ENCODE results near the gene CCDC57. TPM values are rescaled to one million over a fixed set of nuclear protein-coding genes. Genes with fewer than 3 reads are reported as not detected.

The CCDC57 gene
- total RNA-seq, 2 experiments from 2014 or later, result 129 to 135 TPM

DNA sequence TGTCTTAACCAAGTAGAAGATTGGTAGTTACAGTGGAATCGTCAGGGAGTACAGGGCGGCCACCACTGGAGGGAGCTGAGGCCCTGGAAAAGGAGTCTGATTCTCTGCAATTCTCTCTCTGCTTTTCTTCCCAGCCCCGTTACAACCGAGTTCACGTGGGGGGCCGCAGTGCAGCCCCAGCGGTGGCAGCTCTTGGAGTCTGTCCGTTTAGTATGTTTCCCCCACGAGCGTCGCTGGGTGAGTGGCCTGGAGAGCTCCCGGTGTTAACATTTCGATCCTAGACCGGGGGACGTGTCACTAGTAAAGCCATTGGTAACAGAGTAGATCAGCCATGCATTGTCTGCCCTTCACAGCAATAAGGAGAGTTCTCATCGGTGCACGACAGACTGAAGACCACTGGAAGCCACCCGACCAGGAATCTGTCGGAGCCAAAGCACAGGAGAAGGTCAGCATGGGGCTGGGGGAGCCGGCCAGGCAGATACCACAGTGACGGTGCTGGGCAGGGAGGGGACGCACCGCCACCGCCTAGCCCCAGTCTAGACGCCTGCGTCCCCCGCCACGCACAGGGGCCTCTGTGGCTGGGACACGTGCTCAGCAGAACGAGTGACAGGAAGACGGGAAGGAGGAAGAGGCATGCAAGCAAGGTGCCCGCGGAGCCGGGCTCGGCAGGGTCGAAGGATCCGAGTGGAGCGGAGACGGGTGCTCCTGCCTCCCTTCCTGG is 31.9 kb upstream of the CCDC57 start:
- peak in 3 of 14 experiments; percentile 41 to 54 (median 51) for DNase-seq
- ChIA-PET POLR2A (no interaction called here), CTCF (interaction anchor here (0.8 to 1.2 kb wide), 3 partner anchors 25 to 76 kb away, joined by 3 to 4 read pairs (median 3); no protein-coding TSS in a partner anchor)
- Histone ChIP-seq H3K4me3 (ENCODE audit: low read length) (no peak overlapping the region), H3K4me1 (ENCODE audit: insufficient read depth, low read length) (peaks cover 60% of the 10 kb centered on the region), H3K27ac (ENCODE audit: low read depth in 1 of 2, low read length in 2 of 2) (no peak overlapping the region), H3K36me3 (ENCODE audit: insufficient read depth, low read length) (peaks cover 77% of the 10 kb centered on the region), H3K9me3 (ENCODE audit: control insufficient read depth in 1 of 2, insufficient read depth in 1 of 2, low read length in 2 of 2) (no peaks in the 10 kb centered on the region), H3K27me3 (ENCODE audit: control insufficient read depth in 1 of 2, insufficient read depth in 2 of 2, low read length in 2 of 2) (no peaks in the 10 kb centered on the region)
- no peak for ATAC-seq (ENCODE audit: poor library complexity)
- Mint-ChIP-seq H3K9me3 (no peaks in the 10 kb centered on the region), H3K36me3 (ENCODE audit: low read depth) (peaks cover 76% of the 10 kb centered on the region), H3K27ac (peak overlapping the region; percentile 89), H3K4me3 (peak overlapping the region; percentile 11), H3K27me3 (no peaks in the 10 kb centered on the region), H3K4me1 (ENCODE audit: low read depth) (peaks cover 44% of the 10 kb centered on the region)
- TF ChIP-seq, protein P1, sequence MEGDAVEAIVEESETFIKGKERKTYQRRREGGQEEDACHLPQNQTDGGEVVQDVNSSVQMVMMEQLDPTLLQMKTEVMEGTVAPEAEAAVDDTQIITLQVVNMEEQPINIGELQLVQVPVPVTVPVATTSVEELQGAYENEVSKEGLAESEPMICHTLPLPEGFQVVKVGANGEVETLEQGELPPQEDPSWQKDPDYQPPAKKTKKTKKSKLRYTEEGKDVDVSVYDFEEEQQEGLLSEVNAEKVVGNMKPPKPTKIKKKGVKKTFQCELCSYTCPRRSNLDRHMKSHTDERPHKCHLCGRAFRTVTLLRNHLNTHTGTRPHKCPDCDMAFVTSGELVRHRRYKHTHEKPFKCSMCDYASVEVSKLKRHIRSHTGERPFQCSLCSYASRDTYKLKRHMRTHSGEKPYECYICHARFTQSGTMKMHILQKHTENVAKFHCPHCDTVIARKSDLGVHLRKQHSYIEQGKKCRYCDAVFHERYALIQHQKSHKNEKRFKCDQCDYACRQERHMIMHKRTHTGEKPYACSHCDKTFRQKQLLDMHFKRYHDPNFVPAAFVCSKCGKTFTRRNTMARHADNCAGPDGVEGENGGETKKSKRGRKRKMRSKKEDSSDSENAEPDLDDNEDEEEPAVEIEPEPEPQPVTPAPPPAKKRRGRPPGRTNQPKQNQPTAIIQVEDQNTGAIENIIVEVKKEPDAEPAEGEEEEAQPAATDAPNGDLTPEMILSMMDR (IDR thresholded peaks at IDR 0.05), result peak; percentile 28
- intact Hi-C loops (cut with DNase I, micrococcal nuclease), result loop anchor here in 1 of 2 experiments (5.0 kb wide), 1 partner anchor 168 kb away; no protein-coding TSS in a partner anchor

DNA sequence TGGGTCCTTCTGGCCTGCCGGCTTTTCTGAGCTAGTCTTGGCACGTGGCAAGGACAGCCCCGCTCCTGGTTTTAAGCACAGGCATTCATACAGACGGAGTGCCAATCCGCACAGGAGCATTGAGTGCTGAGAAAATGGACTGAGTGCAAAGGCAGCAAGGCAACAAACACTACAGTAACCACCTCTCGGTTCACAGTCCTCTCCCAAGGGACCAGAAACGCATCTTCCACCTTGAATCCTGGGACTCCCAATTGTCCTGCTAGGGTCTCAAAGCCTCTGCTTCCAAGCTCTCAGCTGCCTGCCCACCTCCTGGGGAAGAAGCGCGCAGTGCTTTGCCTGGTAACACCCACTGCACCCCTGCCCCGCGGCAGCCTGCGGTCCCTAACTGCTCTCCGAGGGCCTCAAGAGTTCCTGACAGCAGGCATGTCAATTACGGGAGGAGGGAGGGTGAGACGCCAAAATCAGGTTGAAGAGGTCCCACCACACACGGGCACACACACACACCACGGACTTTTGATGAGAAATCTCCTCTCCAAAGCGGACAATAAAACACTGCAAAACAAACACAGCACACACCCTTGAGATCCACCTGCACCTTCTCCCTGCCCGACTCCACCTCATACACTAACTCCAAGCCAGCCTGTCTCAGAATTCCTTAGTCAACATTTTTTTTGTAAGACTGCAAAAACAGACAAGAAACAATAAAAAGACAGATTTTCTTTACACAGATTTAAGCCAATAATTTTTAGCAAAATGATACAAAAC is 31.2 kb upstream of the CCDC57 start:
- Mint-ChIP-seq H3K4me1 (ENCODE audit: low read depth) (peaks cover 50% of the 10 kb centered on the region), H3K27me3 (no peaks in the 10 kb centered on the region), H3K9me3 (no peaks in the 10 kb centered on the region), H3K36me3 (ENCODE audit: low read depth) (peaks cover 74% of the 10 kb centered on the region), H3K4me3 (peak overlapping the region; percentile 11), H3K27ac (peak overlapping the region; percentile 89)
- CTCF ChIA-PET, result interaction anchor here (0.8 to 1.2 kb wide), 3 partner anchors 26 to 77 kb away, joined by 3 to 4 read pairs (median 3); no protein-coding TSS in a partner anchor
- TF ChIP-seq, protein P1 (IDR thresholded peaks at IDR 0.05), result no peak
- H3K36me3 ChIP-seq (ENCODE audit: insufficient read depth, low read length), result peaks cover 73% of the 10 kb centered on the region
- ATAC-seq (ENCODE audit: poor library complexity) (no peak), DNase-seq (peak in 1 of 14 experiments; percentile 6)
- no peaks in the 10 kb centered on the region for H3K27me3 ChIP-seq (ENCODE audit: control insufficient read depth in 1 of 2, insufficient read depth in 2 of 2, low read length in 2 of 2)
- peaks cover 64% of the 10 kb centered on the region for H3K4me1 ChIP-seq (ENCODE audit: insufficient read depth, low read length)
- no peak overlapping the region for H3K27ac ChIP-seq (ENCODE audit: low read depth in 1 of 2, low read length in 2 of 2)
- H3K9me3 ChIP-seq (ENCODE audit: control insufficient read depth in 1 of 2, insufficient read depth in 1 of 2, low read length in 2 of 2), result peaks cover 0 to 1% of the 10 kb centered on the region in 2 experiments
- H3K4me3 ChIP-seq (ENCODE audit: low read length), result no peak overlapping the region
- intact Hi-C loops (cut with DNase I, micrococcal nuclease), result loop anchor here in 1 of 2 experiments (5.0 kb wide), 1 partner anchor 168 kb away; no protein-coding TSS in a partner anchor
- POLR2A ChIA-PET, result interaction anchor here (3.0 kb wide), 1 partner anchor 54 kb away, joined by 16 read pairs; no protein-coding TSS in a partner anchor

DNA sequence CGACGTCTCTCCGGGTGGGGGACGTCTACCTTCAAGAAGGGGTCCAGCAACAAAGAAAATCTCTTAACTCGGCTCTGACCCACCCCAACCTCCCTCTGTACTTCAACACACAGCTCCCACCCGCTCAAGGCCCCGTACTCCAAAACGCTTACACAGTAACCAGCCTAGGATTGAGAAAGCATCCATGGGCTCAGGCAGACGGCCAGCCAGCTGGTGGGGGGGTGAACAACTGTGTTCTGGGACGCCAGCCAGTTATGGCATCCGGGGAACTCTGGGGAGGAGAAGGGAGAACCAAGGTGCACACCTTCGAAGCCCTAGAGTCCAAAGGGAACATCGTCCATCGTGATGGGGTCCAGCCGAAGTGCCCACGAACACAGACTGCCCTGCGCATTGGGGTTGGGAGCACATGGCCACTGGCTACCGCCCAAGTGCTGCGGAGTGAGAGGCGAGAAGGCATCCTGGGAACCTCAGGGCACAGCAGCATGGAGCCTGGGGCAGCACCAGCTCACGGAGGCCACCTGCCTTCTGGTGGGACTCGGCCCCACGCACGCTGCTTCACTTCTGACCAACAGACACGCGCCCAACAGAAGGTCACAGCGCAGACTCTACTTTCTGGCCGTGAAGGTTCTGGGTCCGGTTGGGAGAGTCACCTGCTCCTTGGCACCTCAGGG is 30.5 kb upstream of the CCDC57 start:
- ATAC-seq (ENCODE audit: poor library complexity), result no peak

More for the DNA sequence above, 30.5 kb upstream of the CCDC57 start:
- H3K4me3 Mint-ChIP-seq, result peak overlapping the region; percentile 25
- intact Hi-C loops (cut with DNase I, micrococcal nuclease), result loop anchor here in 1 of 2 experiments (5.0 kb wide), 1 partner anchor 169 kb away; no protein-coding TSS in a partner anchor
- Histone ChIP-seq H3K36me3 (ENCODE audit: insufficient read depth, low read length) (peaks cover 66% of the 10 kb centered on the region), H3K27me3 (ENCODE audit: control insufficient read depth in 1 of 2, insufficient read depth in 2 of 2, low read length in 2 of 2) (no peaks in the 10 kb centered on the region), H3K27ac (ENCODE audit: low read depth in 1 of 2, low read length in 2 of 2) (no peak overlapping the region), H3K4me3 (ENCODE audit: low read length) (no peak overlapping the region), H3K9me3 (ENCODE audit: control insufficient read depth in 1 of 2, insufficient read depth in 1 of 2, low read length in 2 of 2) (peaks cover 0 to 4% of the 10 kb centered on the region in 2 experiments), H3K4me1 (ENCODE audit: insufficient read depth, low read length) (peaks cover 68% of the 10 kb centered on the region)
- TF ChIP-seq, protein P1 (IDR thresholded peaks at IDR 0.05), result no peak
- H3K9me3 Mint-ChIP-seq, result no peaks in the 10 kb centered on the region
- peaks cover 55% of the 10 kb centered on the region for H3K4me1 Mint-ChIP-seq (ENCODE audit: low read depth)
- peaks cover 73% of the 10 kb centered on the region for H3K36me3 Mint-ChIP-seq (ENCODE audit: low read depth)
- peak in 2 of 14 experiments; percentile 5 to 28 for DNase-seq
- H3K27me3 Mint-ChIP-seq, result no peaks in the 10 kb centered on the region
- ChIA-PET POLR2A (interaction anchor here (1.5 to 3.0 kb wide), 3 partner anchors 55 to 91 kb away, joined by 6 to 16 read pairs (median 10); partner anchors contain the start of genes CD7 and SECTM1), CTCF (no interaction called here)
- peak overlapping the region; percentile 95 for H3K27ac Mint-ChIP-seq

Data from CD4-positive, alpha-beta T cell (primary cell).